Measurements from ENCODE around the gene MRPS7.

- TF ChIP-seq CTCF (IDR thresholded peaks at IDR 0.05) (no peak), EP300 (IDR thresholded peaks at IDR 0.05) (no peak), POLR2AphosphoS5 (IDR thresholded peaks at IDR 0.05) (no peak)
These were observed 40.0 kb downstream of the MRPS7 start for GRCh38 chr17:75301502-75302206.

All from stomach (tissue), 4 donors.